WERI-Rb-1 (cell line): Measurements from ENCODE around the gene KIF17.

Source experiments
- DNase-seq: peaks from one replicate; pipeline ENCODE4 v3.0.0-alpha.2; 2020
- H3K27ac ChIP-seq: fragments of 250-450 bp; sonication (Bioruptor Pico); 2 replicates; pipeline ENCODE4 v1.5.1; 2020; ENCODE audit warnings: mild to moderate bottlenecking, moderate library complexity
- H3K27me3 ChIP-seq: fragments of 250-450 bp; sonication (Bioruptor Pico); 2 replicates; pipeline ENCODE4 v1.5.1; 2021; ENCODE audit warnings: mild to moderate bottlenecking, low read depth, moderate library complexity; ENCODE audit not compliant: insufficient read depth, severe bottlenecking
- H3K36me3 ChIP-seq: fragments of 250-450 bp; sonication (Bioruptor Pico); 2 replicates; pipeline ENCODE4 v1.5.1; 2020; ENCODE audit warnings: mild to moderate bottlenecking, moderate library complexity
- H3K4me3 ChIP-seq: 2 replicates; pipeline ENCODE4 v1.5.1; 2011; ENCODE audit warnings: low read depth, mild to moderate bottlenecking, control low read depth, low read length
- H3K9me3 ChIP-seq: fragments of 250-450 bp; sonication (Bioruptor Pico); 2 replicates; pipeline ENCODE4 v1.5.1; 2021; ENCODE audit warnings: mild to moderate bottlenecking, moderate library complexity; ENCODE audit not compliant: severe bottlenecking
- CTCF ChIP-seq: IDR thresholded peaks from 2 replicates; pipeline ENCODE4 v1.5.1; 2011; ENCODE audit warnings: low read depth, mild to moderate bottlenecking, control low read depth, inconsistent platforms, low read length

The KIF17 gene

GRCh38 chr1:20625176-20626097 is 92.4 kb downstream of the KIF17 start:
- DNase-seq = no peak
- Histone ChIP-seq H3K9me3 (peaks cover 4% of the 10 kb centered on the region), H3K27ac (no peak overlapping the region), H3K36me3 (no peaks in the 10 kb centered on the region), H3K27me3 (no peaks in the 10 kb centered on the region), H3K4me3 (no peak overlapping the region)
- no peak for TF ChIP-seq CTCF

GRCh38 chr1:20624709-20625108 is 93.1 kb downstream of the KIF17 start:
- H3K27me3 ChIP-seq = no peaks in the 10 kb centered on the region
- peaks cover 4% of the 10 kb centered on the region for H3K9me3 ChIP-seq
- H3K4me3 ChIP-seq = no peak overlapping the region
- DNase-seq = no peak
- H3K27ac ChIP-seq = no peak overlapping the region
- H3K36me3 ChIP-seq = no peaks in the 10 kb centered on the region
- no peak for TF ChIP-seq CTCF

GRCh38 chr1:20621012-20621411 is 96.8 kb downstream of the KIF17 start:
- DNase-seq = no peak
- no peak for TF ChIP-seq CTCF
- H3K4me3 ChIP-seq = no peak overlapping the region
- H3K27ac ChIP-seq = no peak overlapping the region
- no peaks in the 10 kb centered on the region for H3K36me3 ChIP-seq
- no peaks in the 10 kb centered on the region for H3K9me3 ChIP-seq
- no peaks in the 10 kb centered on the region for H3K27me3 ChIP-seq

GRCh38 chr1:20619999-20620398 is 97.8 kb downstream of the KIF17 start:
- DNase-seq = no peak
- no peaks in the 10 kb centered on the region for H3K9me3 ChIP-seq
- no peak overlapping the region for H3K27ac ChIP-seq
- H3K27me3 ChIP-seq = no peaks in the 10 kb centered on the region
- TF ChIP-seq CTCF = no peak
- no peaks in the 10 kb centered on the region for H3K36me3 ChIP-seq
- H3K4me3 ChIP-seq = no peak overlapping the region

GRCh38 chr1:20618550-20618949 is 99.3 kb downstream of the KIF17 start:
- no peak for TF ChIP-seq CTCF
- H3K9me3 ChIP-seq = no peaks in the 10 kb centered on the region
- H3K36me3 ChIP-seq = no peaks in the 10 kb centered on the region
- no peak overlapping the region for H3K27ac ChIP-seq
- no peak overlapping the region for H3K4me3 ChIP-seq
- DNase-seq = no peak
- H3K27me3 ChIP-seq = no peaks in the 10 kb centered on the region
